ENCODE measurements around the gene TRAK1.
A peak's percentile ranks its signal among the peaks of the same experiment; 100 is the strongest.

TRAK1 gene

DNA sequence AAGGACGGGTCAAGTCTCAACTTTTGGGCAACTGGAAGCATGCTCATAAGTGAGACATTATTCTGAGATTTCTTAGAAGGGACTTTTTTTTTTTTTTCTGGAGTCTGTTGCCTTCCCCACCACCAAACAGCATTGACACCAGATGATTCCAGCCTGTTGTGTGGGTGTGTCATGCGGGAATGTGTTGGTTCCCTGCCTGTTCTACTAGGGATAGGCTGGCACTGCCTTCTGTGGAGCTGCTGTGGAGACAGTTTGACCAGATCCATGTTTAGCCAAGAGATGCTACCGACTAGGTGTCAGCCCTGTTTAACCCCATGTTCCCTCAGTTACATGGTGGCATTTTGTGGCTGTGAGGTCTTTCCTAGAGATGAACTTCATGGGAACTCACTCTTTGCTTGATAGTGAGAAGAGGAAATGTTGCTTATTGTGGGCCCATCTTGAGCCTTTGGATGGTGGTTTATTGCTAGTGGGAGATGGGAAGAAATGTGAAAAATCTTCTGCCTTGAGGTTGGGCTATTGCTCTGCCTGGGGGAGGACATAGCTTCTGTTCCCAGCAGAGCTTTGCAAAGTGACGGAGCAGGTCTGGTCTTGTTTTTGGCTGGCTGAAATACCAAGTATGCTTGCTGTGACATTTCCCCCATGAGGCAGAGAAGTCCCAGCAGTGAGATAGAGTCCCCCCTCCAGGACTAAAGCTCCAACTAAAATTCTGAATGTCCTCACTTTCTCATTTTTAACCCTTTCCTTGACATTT lies 31.3 kb downstream of the TRAK1 start:
- Histone ChIP-seq H3K4me3 (ENCODE audit: control insufficient read depth in 1 of 7, extremely low read depth in 1 of 7, insufficient read depth in 4 of 7, low read depth in 2 of 7, low read length in 6 of 7) (no peak overlapping the region), H3K4me1 (ENCODE audit: control extremely low read depth in 1 of 4, control insufficient read depth in 4 of 4, insufficient read depth in 4 of 4, low read length in 3 of 4) (peaks cover 1 to 35% (median 26%) of the 10 kb centered on the region in 4 experiments), H3K27ac (ENCODE audit: insufficient read depth in 1 of 2, low read depth in 1 of 2, low read length in 2 of 2, poor library complexity in 1 of 2, severe bottlenecking in 2 of 2) (no peak overlapping the region), H3K9me3 (ENCODE audit: control extremely low read depth in 1 of 5, control insufficient read depth in 4 of 5, insufficient read depth in 2 of 5, low read depth in 1 of 5, low read length in 4 of 5) (no peaks in the 10 kb centered on the region), H3K27me3 (replicated peaks in 2 of 5; ENCODE audit: control insufficient read depth in 4 of 5, insufficient read depth in 5 of 5, low read length in 4 of 5) (no peaks in the 10 kb centered on the region), H3K36me3 (ENCODE audit: control insufficient read depth in 4 of 4, insufficient read depth in 4 of 4, low read length in 3 of 4) (peaks cover 3 to 18% (median 11%) of the 10 kb centered on the region in 4 experiments)
- ChIA-PET POLR2A (no interaction called here), CTCF (interaction anchor here (8.3 kb wide), 1 partner anchor 67 kb away, joined by 122 read pairs; no protein-coding TSS in a partner anchor)
- WGBS (ENCODE audit: insufficient coverage), result 100% methylated on average over 1 of the region's 4 CpGs
- DNase-seq, result no peak

DNA sequence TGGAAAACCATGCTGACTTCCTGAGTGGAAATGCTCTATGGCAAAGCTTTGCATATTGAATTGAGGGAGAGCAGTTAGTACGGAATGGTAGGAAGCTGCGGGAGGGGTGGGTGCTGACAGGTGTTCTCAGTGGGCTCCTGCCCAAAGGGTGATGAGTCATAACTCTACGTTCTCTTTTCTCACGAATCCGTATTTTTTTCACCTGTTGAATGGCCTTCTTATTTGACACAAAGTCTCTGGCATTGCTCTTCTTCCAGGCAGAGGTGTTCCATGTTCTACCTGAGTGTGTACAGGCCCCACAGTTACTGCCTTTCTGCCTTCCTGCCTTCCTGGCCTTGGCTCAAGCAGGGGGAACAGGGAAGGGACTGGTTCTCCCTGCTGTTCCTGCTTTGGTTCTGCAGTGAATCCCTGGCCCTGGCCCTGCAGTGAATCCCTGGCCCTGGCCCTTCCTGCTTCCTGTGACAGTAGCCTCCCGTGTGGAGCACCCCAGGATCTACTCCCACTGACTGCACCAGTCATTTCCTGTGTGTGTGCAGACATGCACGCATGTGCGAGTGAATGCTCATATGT lies 31.9 kb downstream of the TRAK1 start:
- no peak overlapping the region for H3K4me3 ChIP-seq (ENCODE audit: control insufficient read depth in 1 of 7, extremely low read depth in 1 of 7, insufficient read depth in 4 of 7, low read depth in 2 of 7, low read length in 6 of 7)
- ChIA-PET CTCF (no interaction called here), POLR2A (no interaction called here)
- DNase-seq, result peak in 2 of 3 donors; percentile 24 to 32
- H3K27me3 ChIP-seq (replicated peaks in 2 of 5; ENCODE audit: control insufficient read depth in 4 of 5, insufficient read depth in 5 of 5, low read length in 4 of 5), result no peaks in the 10 kb centered on the region
- H3K4me1 ChIP-seq (ENCODE audit: control extremely low read depth in 1 of 4, control insufficient read depth in 4 of 4, insufficient read depth in 4 of 4, low read length in 3 of 4), result peaks cover 1 to 34% (median 25%) of the 10 kb centered on the region in 4 experiments
- WGBS (ENCODE audit: insufficient coverage), result 76% methylated on average over 8 of the region's 8 CpGs
- peaks cover 3 to 18% (median 11%) of the 10 kb centered on the region in 4 experiments for H3K36me3 ChIP-seq (ENCODE audit: control insufficient read depth in 4 of 4, insufficient read depth in 4 of 4, low read length in 3 of 4)
- no peaks in the 10 kb centered on the region for H3K9me3 ChIP-seq (ENCODE audit: control extremely low read depth in 1 of 5, control insufficient read depth in 4 of 5, insufficient read depth in 2 of 5, low read depth in 1 of 5, low read length in 4 of 5)
- no peak overlapping the region for H3K27ac ChIP-seq (ENCODE audit: insufficient read depth in 1 of 2, low read depth in 1 of 2, low read length in 2 of 2, poor library complexity in 1 of 2, severe bottlenecking in 2 of 2)

DNA sequence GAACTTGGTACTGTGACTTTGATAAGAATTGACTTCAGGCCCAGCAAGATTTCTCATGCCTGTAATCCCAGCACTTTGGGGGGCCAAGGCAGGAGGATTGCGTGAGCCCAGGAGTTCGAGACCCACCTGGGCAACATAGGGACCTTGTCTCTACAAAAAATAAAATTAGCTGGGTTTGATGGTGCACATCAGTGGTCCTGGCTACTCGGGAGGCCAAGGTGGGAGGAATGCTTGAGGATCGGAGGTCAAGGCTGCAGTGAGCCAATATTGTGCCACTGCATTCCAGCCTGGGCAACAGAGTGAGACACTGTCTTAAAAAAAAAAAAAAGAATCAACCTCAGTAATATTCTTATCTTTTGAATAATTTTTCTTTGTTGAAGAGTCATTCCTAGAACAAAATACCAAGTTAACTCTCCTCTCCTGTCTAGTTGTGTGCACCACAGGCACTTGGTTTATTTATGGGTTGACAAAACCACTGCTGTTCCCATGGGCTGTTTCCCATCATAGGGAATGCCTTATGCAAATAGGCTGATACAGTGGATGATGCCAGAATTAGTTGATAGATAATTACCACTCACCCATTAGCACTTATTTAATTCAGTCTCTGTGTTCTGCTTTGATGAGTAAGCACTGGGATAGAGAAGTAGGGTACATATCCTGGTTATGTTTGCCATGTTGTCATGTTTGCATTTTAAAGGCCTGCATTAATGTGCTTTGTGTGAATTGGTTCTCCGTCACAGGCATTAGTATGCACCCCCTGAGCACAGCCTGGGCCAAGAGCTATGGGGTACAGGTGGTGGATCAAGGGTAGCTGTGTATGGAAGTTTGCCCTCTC lies 32.9 kb downstream of the TRAK1 start:
- 100% methylated on average over 5 of the region's 5 CpGs for WGBS (ENCODE audit: insufficient coverage)
- DNase-seq, result no peak

DNA sequence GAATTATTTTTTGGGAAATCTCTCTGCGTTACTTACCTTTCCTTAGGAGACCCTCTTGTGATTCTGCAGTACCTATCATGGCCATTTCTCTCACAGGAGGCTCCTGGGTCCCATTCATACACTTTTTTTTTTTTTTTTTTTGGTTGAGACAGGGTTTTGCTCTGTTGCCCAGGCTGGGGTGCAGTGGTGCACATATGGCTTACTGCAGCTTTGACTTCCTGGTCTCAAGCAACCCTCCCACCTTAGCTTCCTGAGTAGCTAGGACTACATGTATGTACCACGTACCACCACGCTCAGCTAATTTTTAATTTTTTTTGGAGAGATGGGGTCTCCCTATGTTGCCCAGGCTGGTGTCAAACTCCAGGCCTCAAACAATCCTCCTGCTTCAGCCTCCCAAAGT lies 36.1 kb downstream of the TRAK1 start:
- POLR2A ChIA-PET, result interaction anchor here (0.6 kb wide), 1 partner anchor 329 kb away, joined by 3 read pairs; no protein-coding TSS in a partner anchor
- Histone ChIP-seq H3K27me3 (replicated peaks in 2 of 5; ENCODE audit: control insufficient read depth in 4 of 5, insufficient read depth in 5 of 5, low read length in 4 of 5) (no peaks in the 10 kb centered on the region), H3K9me3 (ENCODE audit: control extremely low read depth in 1 of 5, control insufficient read depth in 4 of 5, insufficient read depth in 2 of 5, low read depth in 1 of 5, low read length in 4 of 5) (no peaks in the 10 kb centered on the region), H3K4me1 (ENCODE audit: control extremely low read depth in 1 of 4, control insufficient read depth in 4 of 4, insufficient read depth in 4 of 4, low read length in 3 of 4) (peaks cover 0 to 8% (median 4%) of the 10 kb centered on the region in 4 experiments), H3K27ac (ENCODE audit: insufficient read depth in 1 of 2, low read depth in 1 of 2, low read length in 2 of 2, poor library complexity in 1 of 2, severe bottlenecking in 2 of 2) (no peak overlapping the region), H3K36me3 (ENCODE audit: control insufficient read depth in 4 of 4, insufficient read depth in 4 of 4, low read length in 3 of 4) (peaks cover 3 to 29% (median 17%) of the 10 kb centered on the region in 4 experiments), H3K4me3 (ENCODE audit: control insufficient read depth in 1 of 7, extremely low read depth in 1 of 7, insufficient read depth in 4 of 7, low read depth in 2 of 7, low read length in 6 of 7) (no peak overlapping the region)
- CTCF ChIA-PET, result interaction anchor here (1.9 kb wide), 1 partner anchor 9 kb away, joined by 9 read pairs; no protein-coding TSS in a partner anchor
- no CpG with 5 or more reads among the region's 3 CpGs for WGBS (ENCODE audit: insufficient coverage)
- no peak for DNase-seq

More for the DNA sequence above, 32.9 kb downstream of the TRAK1 start:
- Histone ChIP-seq H3K36me3 (ENCODE audit: control insufficient read depth in 4 of 4, insufficient read depth in 4 of 4, low read length in 3 of 4) (peaks cover 3 to 22% (median 14%) of the 10 kb centered on the region in 4 experiments), H3K9me3 (ENCODE audit: control extremely low read depth in 1 of 5, control insufficient read depth in 4 of 5, insufficient read depth in 2 of 5, low read depth in 1 of 5, low read length in 4 of 5) (no peaks in the 10 kb centered on the region), H3K27ac (ENCODE audit: insufficient read depth in 1 of 2, low read depth in 1 of 2, low read length in 2 of 2, poor library complexity in 1 of 2, severe bottlenecking in 2 of 2) (no peak overlapping the region), H3K4me1 (ENCODE audit: control extremely low read depth in 1 of 4, control insufficient read depth in 4 of 4, insufficient read depth in 4 of 4, low read length in 3 of 4) (peaks cover 1 to 29% (median 23%) of the 10 kb centered on the region in 4 experiments), H3K4me3 (ENCODE audit: control insufficient read depth in 1 of 7, extremely low read depth in 1 of 7, insufficient read depth in 4 of 7, low read depth in 2 of 7, low read length in 6 of 7) (no peak overlapping the region), H3K27me3 (replicated peaks in 2 of 5; ENCODE audit: control insufficient read depth in 4 of 5, insufficient read depth in 5 of 5, low read length in 4 of 5) (no peaks in the 10 kb centered on the region)
- ChIA-PET POLR2A (no interaction called here), CTCF (interaction anchor here (1.4 kb wide), 1 partner anchor 67 kb away, joined by 3 read pairs; no protein-coding TSS in a partner anchor)

DNA sequence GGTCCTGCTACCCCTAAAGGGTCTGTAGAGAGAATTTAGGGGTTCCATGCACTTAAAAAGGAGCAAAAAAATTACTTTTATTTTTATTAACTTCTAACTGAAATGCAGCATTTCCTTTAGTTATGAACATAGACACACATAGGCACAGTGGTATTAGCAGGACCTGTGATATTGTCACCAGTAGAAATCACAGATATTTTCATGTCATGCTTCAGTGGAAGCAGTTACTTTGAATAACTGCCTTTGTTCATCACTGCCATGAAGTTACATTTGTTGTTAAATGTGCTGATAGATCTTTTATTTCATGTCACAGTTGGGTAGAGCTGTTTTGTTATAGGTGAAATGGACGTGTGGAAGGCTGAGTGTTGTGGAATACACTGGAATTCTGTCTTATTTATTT lies 37.4 kb downstream of the TRAK1 start:
- ChIA-PET CTCF (interaction anchor here (0.7 to 1.9 kb wide), 3 partner anchors 10 to 129 kb away, joined by 3 to 9 read pairs (median 7); no protein-coding TSS in a partner anchor), POLR2A (no interaction called here)
- H3K36me3 ChIP-seq (ENCODE audit: control insufficient read depth in 4 of 4, insufficient read depth in 4 of 4, low read length in 3 of 4), result peaks cover 4 to 32% (median 19%) of the 10 kb centered on the region in 4 experiments
- WGBS (ENCODE audit: insufficient coverage), result no CpG with 5 or more reads among the region's 1 CpG
- H3K4me3 ChIP-seq (ENCODE audit: control insufficient read depth in 1 of 7, extremely low read depth in 1 of 7, insufficient read depth in 4 of 7, low read depth in 2 of 7, low read length in 6 of 7), result no peak overlapping the region
- H3K9me3 ChIP-seq (ENCODE audit: control extremely low read depth in 1 of 5, control insufficient read depth in 4 of 5, insufficient read depth in 2 of 5, low read depth in 1 of 5, low read length in 4 of 5), result no peaks in the 10 kb centered on the region
- H3K27me3 ChIP-seq (replicated peaks in 2 of 5; ENCODE audit: control insufficient read depth in 4 of 5, insufficient read depth in 5 of 5, low read length in 4 of 5), result no peaks in the 10 kb centered on the region
- H3K27ac ChIP-seq (ENCODE audit: insufficient read depth in 1 of 2, low read depth in 1 of 2, low read length in 2 of 2, poor library complexity in 1 of 2, severe bottlenecking in 2 of 2), result no peak overlapping the region
- H3K4me1 ChIP-seq (ENCODE audit: control extremely low read depth in 1 of 4, control insufficient read depth in 4 of 4, insufficient read depth in 4 of 4, low read length in 3 of 4), result peaks cover 0 to under 1% (median under 1%) of the 10 kb centered on the region in 4 experiments
- no peak for DNase-seq

DNA sequence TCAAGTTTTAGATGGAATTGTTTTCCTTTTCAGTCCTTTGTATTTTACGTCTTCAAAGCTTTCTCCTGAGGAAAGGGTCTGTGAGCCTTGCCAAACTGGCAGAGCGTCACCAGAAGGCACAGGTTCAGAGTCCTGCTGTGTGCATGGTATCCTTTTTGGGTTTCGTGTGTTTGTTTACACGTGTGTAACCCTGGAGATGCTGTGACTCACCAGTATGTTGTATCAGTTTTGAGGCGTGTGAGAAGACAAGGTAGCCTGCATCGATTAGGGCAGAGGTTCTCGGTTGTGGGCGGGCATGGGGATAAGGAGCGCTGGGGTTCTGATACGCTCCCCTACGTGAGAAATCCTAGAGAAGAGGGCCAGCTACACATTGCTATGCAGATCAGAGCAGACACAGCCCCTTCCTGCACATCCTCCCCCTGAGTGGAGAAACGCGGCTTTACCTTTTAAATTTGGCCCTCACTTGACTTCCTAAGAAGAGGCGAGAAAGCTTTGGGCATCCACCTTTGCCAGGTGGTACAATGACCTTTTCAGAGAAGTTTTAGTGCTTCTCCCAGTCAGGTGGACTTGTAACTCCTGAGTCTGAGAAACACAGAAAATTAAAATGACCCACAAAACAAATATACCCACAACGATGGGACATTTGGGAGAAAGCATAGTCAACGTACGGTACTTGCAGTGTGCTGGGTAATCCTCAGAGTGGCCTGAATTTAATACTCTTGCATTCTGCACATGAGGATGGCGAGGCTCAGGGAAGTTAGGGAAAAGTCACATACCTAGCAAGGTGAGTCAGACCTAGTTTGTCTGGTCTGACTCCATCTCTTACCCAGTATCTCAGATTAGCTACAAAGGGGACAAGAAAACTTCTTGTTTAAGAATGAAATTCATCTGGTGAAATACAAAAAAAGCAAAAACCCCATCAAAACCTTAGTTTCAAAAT lies 38.1 kb downstream of the TRAK1 start:
- no peaks in the 10 kb centered on the region for H3K4me1 ChIP-seq (ENCODE audit: control extremely low read depth in 1 of 4, control insufficient read depth in 4 of 4, insufficient read depth in 4 of 4, low read length in 3 of 4)
- H3K4me3 ChIP-seq (ENCODE audit: control insufficient read depth in 1 of 7, extremely low read depth in 1 of 7, insufficient read depth in 4 of 7, low read depth in 2 of 7, low read length in 6 of 7), result no peak overlapping the region
- POLR2A ChIA-PET, result interaction anchor here (0.6 kb wide), 1 partner anchor 1277 kb away, joined by 4 read pairs; no protein-coding TSS in a partner anchor
- peak in 1 of 3 donors; percentile 22 for DNase-seq
- CTCF ChIA-PET, result interaction anchor here (0.7 to 1.3 kb wide), 3 partner anchors 62 to 130 kb away, joined by 3 to 7 read pairs (median 3); no protein-coding TSS in a partner anchor
- H3K27ac ChIP-seq (ENCODE audit: insufficient read depth in 1 of 2, low read depth in 1 of 2, low read length in 2 of 2, poor library complexity in 1 of 2, severe bottlenecking in 2 of 2), result no peak overlapping the region
- no peaks in the 10 kb centered on the region for H3K27me3 ChIP-seq (replicated peaks in 2 of 5; ENCODE audit: control insufficient read depth in 4 of 5, insufficient read depth in 5 of 5, low read length in 4 of 5)
- no peaks in the 10 kb centered on the region for H3K9me3 ChIP-seq (ENCODE audit: control extremely low read depth in 1 of 5, control insufficient read depth in 4 of 5, insufficient read depth in 2 of 5, low read depth in 1 of 5, low read length in 4 of 5)
- H3K36me3 ChIP-seq (ENCODE audit: control insufficient read depth in 4 of 4, insufficient read depth in 4 of 4, low read length in 3 of 4), result peaks cover 4 to 32% (median 19%) of the 10 kb centered on the region in 4 experiments
- 98% methylated on average over 17 of the region's 18 CpGs for WGBS (ENCODE audit: insufficient coverage)
